HG02840 (cell line): Measurements from ENCODE around the gene SEC24A.
"Not testable (repeated sequence)": the region's sequence is repeated elsewhere in the genome, so short reads cannot be mapped to it uniquely, and the experiment has no call there.

Experiments
- ATAC-seq: cut with Tn5 transposase; IDR thresholded peaks from one replicate; pipeline ENCODE4 v1.9.1; 2021; ENCODE audit warnings: mild to moderate bottlenecking, moderate library complexity, moderate number of reproducible peaks; ENCODE audit not compliant: unreplicated experiment, low FRiP score

SEC24A gene

GRCh38 chr5:134648425-134649162 is at the start of gene SEC24A:
Gene SEC24A, plus strand, starts transcription at chr5:134648785. Its CDS starts 292 bp downstream, at chr5:134649077.
- peak; percentile 70 for ATAC-seq

DNA sequence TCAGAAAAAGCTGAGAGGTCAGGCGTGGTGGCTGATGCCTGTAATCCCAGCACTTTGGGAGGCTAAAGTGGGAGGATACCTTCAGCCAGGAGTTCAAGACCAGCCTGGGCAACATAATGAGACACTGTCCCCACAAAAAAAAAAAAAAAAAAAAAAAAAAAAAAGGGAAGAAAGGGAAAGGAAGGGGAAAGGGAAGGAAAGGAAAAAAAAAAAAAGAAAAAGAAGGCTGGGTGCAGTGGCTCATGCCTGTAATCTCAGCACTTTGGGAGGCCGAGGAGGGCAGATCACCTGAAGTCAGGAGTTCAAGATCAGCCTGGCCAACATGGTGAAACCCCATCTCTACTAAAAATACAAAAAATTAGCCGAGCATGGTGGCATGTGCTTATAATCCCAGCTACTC is 48.8 kb upstream of the SEC24A start:
- ATAC-seq = not testable (repeated sequence)

- ATAC-seq = no peak
Observed at GRCh38 chr5:134600600-134600999, 48.0 kb upstream of the SEC24A start.

- no peak for ATAC-seq
Observed at GRCh38 chr5:134603059-134603458, 45.5 kb upstream of the SEC24A start.

DNA sequence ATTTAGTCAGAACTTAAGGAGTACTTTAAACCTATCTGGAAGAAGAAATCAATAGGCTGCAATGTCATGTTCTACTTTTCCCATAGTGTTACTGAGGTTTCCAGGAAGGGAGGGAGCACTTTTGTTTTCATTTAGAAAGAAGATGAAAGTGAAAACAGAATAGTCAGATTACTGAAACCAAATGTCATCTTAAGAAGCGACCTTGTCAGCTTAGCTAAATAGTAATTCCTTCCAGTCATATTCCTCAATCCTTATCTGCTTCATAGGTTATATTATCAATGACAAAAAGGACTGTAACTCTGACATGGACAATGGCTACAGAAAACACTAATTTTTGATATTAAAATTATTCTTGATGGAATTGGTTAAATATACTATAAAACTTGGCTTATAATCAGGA is 43.7 kb upstream of the SEC24A start:
- ATAC-seq = no peak

DNA sequence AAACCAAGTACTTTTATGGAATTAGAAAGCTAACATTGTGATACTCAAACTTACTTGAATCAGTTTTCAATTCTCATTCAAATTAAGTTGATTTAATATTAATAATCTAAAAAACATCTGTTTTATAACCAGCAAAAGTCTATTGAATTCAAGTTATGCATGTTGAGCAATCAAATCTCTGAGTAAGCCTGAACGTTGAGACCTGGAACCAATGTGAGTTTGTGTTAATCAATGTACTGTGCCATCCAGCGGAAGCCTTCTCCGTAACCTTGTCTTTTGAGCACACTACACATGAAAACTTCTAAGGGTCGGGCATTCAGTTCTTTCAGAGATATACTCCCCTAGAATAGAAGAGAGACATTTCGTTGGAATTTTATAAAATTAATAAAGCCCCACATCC is 41.9 kb upstream of the SEC24A start:
- ATAC-seq = no peak

- ATAC-seq = peak; percentile 14
Observed at GRCh38 chr5:134608555-134608954, 40.0 kb upstream of the SEC24A start.

GRCh38 chr5:134609232-134609851 is 39.2 kb upstream of the SEC24A start:
- peak; percentile 44 for ATAC-seq

DNA sequence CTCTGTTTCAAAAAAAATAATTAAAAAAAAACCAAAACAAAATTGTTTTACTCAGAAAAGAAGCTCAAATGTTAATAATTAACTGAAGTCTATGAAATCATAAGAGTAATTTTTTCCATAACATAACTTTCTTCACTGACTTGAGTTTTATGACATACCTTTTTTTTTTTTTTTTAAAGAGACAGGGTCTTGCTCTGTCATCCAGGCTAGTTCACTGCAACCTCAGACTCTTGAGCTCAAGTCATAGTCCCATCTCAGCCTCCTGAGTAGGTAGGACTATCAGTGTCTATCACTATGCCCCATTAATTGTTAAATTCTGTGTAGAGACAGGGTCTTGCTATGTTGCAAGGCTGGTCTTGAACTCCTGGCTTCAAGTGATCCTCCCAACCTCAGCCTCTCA is 37.9 kb upstream of the SEC24A start:
- no peak for ATAC-seq

GRCh38 chr5:134611515-134611914 is 37.1 kb upstream of the SEC24A start:
- no peak for ATAC-seq

GRCh38 chr5:134614450-134615085 is 34.0 kb upstream of the SEC24A start:
- ATAC-seq = no peak

- no peak for ATAC-seq
Observed at GRCh38 chr5:134620634-134621033, 28.0 kb upstream of the SEC24A start.

- no peak for ATAC-seq
Observed at GRCh38 chr5:134625559-134625958, 23.0 kb upstream of the SEC24A start.

DNA sequence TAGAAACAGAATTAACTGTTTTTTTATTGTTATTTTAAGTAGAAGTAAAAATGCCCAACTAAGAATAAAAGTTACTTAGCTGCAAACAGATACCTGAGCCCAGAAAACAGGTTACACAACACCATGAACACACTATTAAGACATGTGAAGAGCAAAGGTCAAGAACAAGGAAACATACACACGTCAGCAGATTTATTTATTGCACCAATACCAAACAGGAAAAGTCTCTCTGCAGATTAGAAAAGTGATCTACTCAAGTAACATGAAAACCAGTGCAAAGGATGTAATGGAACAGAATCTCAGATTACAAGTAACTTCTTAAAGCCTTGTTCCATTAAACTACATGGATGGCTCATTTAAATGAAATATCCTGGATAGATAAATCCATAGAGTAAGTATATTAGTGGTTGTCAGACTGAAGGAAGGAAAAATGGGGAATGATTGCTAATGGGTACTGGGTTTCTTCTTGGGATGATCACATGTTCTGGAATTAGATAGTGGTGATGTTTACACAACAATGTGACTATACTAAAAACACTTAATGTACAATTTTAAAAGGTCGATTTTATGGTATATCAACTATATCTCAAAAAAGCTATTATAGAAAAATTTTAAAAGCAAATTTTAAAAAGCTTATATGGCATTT is 22.1 kb upstream of the SEC24A start:
- ATAC-seq = no peak

DNA sequence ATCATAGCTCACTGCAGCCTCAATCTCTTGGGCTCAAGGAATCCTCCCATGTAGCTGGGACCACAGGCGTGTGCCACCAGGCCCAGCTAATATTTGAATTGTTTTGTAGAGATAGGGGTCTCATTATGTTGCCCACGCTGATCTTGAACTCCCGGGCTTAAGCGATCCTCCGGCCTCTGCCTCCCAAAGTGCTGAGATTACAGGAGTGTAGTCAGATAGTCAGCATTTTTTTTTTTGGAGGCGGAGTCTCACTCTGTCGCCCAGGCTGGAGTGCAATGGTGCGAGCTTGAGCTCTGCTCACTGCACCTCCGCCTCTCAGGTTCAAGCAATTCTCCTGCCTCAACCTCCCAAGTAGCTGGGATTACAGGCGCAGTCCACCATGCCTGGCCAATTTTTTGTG is 14.4 kb upstream of the SEC24A start:
- ATAC-seq = no peak

GRCh38 chr5:134635366-134635765 is 13.2 kb upstream of the SEC24A start:
- ATAC-seq = not testable (repeated sequence)

DNA sequence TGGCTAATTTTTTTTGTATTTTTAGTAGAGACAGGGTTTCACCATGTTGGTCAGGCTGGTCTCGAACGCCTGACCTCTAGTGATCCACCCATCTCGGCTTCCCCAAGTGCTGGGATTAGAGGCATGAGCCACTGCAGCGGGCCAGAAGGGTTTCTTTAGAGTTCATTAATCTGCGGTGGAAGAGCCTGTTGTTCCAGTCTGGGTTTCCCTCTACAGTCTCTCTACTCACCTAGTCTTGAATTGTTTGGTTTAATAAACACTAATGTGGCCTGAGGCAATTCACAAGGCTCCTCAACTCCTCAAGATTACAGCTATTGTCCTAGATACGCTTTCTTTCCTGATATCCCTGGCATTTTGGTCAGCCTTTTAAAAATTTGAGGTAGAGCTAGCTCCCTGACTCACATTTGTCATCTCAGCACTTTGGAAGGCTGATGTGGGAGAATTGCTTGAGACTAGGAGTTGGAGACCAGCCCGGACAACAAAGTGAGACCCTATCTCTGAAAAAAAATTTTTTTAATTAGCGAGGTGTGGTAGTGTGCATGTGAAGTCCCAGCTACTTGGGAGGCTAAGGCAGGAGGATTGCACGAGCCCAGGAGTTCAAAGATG is 11.4 kb upstream of the SEC24A start:
- ATAC-seq = no peak

DNA sequence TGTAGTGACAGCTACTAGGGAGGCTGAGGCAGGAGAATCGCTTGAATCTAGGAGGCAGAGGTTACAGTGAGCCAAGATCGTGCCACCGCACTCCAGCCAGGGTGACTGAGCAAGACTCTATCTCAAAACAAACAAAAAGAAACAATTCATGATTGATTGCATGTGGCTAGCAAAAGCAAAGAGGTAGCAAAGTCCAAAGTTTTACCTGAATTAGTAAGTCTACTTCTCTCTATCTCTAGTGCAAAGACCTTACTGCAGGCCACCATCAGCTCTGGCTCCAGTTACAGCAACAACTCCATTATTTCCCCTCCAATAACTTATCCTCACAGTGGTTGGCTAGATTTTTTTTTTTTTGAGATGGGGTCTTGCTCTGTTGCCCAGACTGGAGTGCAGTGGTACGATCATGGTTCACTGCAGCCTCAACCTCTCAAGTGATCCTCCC is 9.8 kb upstream of the SEC24A start:
- ATAC-seq = no peak

DNA sequence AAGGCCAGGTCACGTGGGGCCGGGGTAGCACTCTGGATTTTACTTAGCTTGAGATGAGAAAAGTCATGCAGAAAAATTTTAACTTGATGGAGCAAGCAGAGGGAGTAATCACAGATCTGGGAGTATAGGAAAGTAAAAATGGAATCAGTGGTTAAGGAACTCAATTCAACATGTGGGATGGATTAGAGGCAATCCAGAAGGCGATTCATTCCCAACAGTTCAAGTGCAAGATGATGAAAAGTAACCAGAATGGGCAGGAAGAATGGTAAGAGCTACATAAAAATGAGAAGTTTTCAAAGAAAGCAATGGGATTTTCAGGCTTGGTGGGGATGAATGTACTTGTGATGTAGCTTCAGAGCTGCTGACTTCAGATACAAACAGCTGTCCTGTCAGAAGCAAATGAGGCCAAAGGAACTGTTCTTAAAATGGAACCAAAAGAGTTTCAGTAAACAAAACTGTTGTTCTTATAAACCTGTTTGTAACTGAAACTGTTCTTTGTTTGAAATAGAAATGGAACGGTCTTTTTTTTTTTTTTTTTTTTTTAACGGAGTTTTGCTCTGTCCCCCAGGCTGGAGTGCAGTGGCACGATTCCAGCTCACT is 5.6 kb upstream of the SEC24A start:
- ATAC-seq = no peak

DNA sequence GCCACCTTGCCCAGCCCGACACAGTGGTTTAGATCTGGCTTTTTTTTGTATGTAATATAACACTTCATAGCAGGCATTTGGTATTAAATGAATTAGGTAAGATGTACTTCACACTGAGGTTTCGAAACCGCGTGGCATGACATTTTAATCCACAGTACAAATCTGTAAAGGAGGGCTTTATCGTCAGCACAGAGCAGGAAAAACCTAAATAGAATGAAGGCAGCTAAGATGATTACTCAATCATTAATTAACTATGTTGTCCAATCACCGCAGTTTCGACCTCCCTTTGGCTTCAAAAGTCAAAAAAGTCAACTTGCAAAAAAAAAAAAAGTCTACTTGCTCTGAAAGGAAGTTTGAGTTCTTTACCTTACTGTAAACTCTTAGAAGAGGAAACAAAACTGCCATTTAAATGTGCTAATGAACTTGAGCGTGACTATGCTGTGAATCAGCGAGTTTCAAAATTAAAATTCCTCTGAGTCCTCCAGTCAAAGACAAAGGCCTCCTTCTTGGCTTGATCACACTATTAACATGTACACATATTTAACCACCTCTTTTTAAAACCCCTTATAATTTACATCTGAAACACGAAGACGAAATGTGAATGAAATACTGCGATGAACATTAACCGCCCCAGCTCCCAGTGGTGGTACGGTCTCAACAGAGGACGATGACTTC is 698 bp upstream of the SEC24A start:
- ATAC-seq = peak; percentile 35
